Measurements from ENCODE around the gene MAG. TPM values are rescaled to one million over a fixed set of nuclear protein-coding genes. Genes with fewer than 3 reads are reported as not detected.
"Not testable (repeated sequence)": the region's sequence is repeated elsewhere in the genome, so short reads cannot be mapped to it uniquely, and the experiment has no call there.

The MAG gene
- total and polyA plus RNA-seq, 9 of the 15 experiments (the other 6 are each of a cell fraction or from before 2014, with no cell fraction given), result 0.11 to 10.0 (median 1.6) TPM

DNA sequence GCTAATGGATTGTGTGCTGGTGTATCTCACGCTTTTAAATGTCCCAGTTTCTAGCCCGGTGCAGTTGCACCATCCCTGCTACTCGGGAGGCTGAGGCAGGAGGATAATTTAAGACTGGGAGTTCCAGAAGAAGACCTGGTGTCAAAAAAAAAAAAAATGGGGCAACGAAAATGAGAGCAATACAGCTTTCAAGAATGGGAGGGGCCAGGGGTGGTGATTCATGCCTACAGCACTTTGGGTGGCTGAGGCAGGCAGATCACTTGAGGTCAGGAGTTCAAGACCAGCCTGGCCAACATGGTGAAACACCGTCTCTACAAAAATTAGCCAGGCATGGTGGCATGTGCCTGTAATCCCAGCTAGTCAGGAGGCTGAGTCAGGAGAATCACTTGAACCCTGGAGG, 5.9 kb upstream of the MAG start:
- CTCF ChIA-PET (ENCODE audit: low intra/inter-chr PET ratio), result interaction anchor here (0.6 kb wide), 1 partner anchor 175 kb away, joined by 3 read pairs; no protein-coding TSS in a partner anchor
- not testable (repeated sequence) for FAIRE-seq

DNA sequence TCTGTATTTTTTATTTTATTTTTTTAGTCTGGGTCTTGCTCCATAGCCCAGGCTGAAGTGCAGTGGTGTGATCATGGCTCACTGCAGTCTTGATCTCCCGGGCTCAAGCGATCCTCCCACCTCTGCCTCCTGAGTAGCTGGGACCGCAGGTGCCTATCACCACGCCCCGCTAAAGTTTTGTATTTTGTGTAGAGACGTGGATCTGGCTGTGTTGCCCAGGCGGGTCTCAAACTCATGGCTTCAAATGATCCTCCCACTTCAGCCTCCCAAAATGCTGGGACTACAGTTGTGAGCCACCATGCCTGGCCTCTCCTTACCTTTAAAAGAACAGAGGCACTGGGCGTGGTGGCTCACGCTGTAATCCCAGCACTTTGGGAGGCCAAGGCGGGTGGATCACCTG, 4.2 kb upstream of the MAG start:
- ChIA-PET CTCF (ENCODE audit: low intra/inter-chr PET ratio) (no interaction called here), POLR2A (interaction anchor here (0.9 to 1.2 kb wide), 2 partner anchors 9 to 10 kb away, joined by 3 to 5 read pairs; no protein-coding TSS in a partner anchor)
- 71% methylated on average over 10 of the region's 10 CpGs for WGBS (ENCODE audit: insufficient coverage, low coverage, missing lambda C conversion rate)

More for the DNA sequence above, 5.9 kb upstream of the MAG start:
- POLR2A ChIA-PET, result interaction anchor here (1.1 kb wide), 1 partner anchor 30 kb away, joined by 3 read pairs; no protein-coding TSS in a partner anchor
- ATAC-seq; H3K9ac ChIP-seq (ENCODE audit: insufficient read depth in 1 of 2, low read depth in 2 of 2, low read length in 2 of 2); H3K27me3 ChIP-seq (ENCODE audit: control insufficient read depth in 2 of 2, insufficient read depth in 2 of 2, low read length in 2 of 2); H2AFZ ChIP-seq (ENCODE audit: low read depth, low read length); intact Hi-C loops (cut with micrococcal nuclease); H3K9me3 ChIP-seq (replicated peaks; ENCODE audit: control insufficient read depth, insufficient read depth, low read depth, low read length); H3K36me3 ChIP-seq (ENCODE audit: control insufficient read depth, insufficient read depth, low read length); H3K9me1 ChIP-seq (ENCODE audit: control insufficient read depth, insufficient read depth, low read length); in situ Hi-C loops (cut with MboI); H3K4me3 ChIP-seq; H3K79me2 ChIP-seq (ENCODE audit: control insufficient read depth, insufficient read depth, low read length); H3K27ac ChIP-seq (ENCODE audit: extremely low read depth, low read depth, low read length); H4K20me1 ChIP-seq (replicated peaks; ENCODE audit: control insufficient read depth, insufficient read depth, low read length); BruUV-seq (replicated peaks); H3K4me2 ChIP-seq (ENCODE audit: insufficient read depth, low read length): not testable (repeated sequence)
- 44% methylated on average over 5 of the region's 5 CpGs for WGBS (ENCODE audit: insufficient coverage, low coverage, missing lambda C conversion rate)
- peaks cover 16 to 27% of the 10 kb centered on the region in 2 experiments; a peak in 4 of 5 replicates for H3K4me1 ChIP-seq (replicated peaks in 1 of 2; ENCODE audit: control insufficient read depth in 2 of 2, insufficient read depth in 2 of 2, low read length in 2 of 2)
- 0 out of 2 replicates have a peak, but pooled peaks have one; percentile 19 for TF ChIP-seq ARID1B (IDR thresholded peaks at IDR 0.05)
- TF ChIP-seq, protein P1, sequence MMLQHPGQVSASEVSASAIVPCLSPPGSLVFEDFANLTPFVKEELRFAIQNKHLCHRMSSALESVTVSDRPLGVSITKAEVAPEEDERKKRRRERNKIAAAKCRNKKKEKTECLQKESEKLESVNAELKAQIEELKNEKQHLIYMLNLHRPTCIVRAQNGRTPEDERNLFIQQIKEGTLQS (IDR thresholded peaks at IDR 0.05), result peak; percentile 61
- TF ChIP-seq, protein P1 (CRISPR knock-in tag; conservative IDR thresholded peaks at IDR 0.05), result not testable (repeated sequence)
- peak; percentile 33; the same call in 1 of the 2 replicates for TF ChIP-seq ZNF384 (IDR thresholded peaks at IDR 0.05; ENCODE audit: low read depth, low read length)
- TF ChIP-seq FOSL1 (tag; conservative IDR thresholded peaks at IDR 0.05), result peak; percentile 39; the same call in 1 of the 2 replicates
- peak in 1 of 4 experiments; percentile 13 for DNase-seq (ENCODE audit: extremely low read depth in 1 of 4, low spot score in 3 of 4)

More for the DNA sequence above, 4.2 kb upstream of the MAG start:
- Histone ChIP-seq H3K9me3 (replicated peaks; ENCODE audit: control insufficient read depth, insufficient read depth, low read depth, low read length) (no peaks in the 10 kb centered on the region), H3K27me3 (ENCODE audit: control insufficient read depth in 2 of 2, insufficient read depth in 2 of 2, low read length in 2 of 2) (peaks cover 0 to 6% of the 10 kb centered on the region in 2 experiments; a peak in 1 of 5 replicates), H3K79me2 (ENCODE audit: control insufficient read depth, insufficient read depth, low read length) (no peaks in the 10 kb centered on the region), H3K4me3 (no peak overlapping the region), H3K27ac (ENCODE audit: extremely low read depth, low read depth, low read length) (no peak overlapping the region), H3K36me3 (ENCODE audit: control insufficient read depth, insufficient read depth, low read length) (no peaks in the 10 kb centered on the region), H3K9me1 (ENCODE audit: control insufficient read depth, insufficient read depth, low read length) (no peaks in the 10 kb centered on the region), H3K4me1 (replicated peaks in 1 of 2; ENCODE audit: control insufficient read depth in 2 of 2, insufficient read depth in 2 of 2, low read length in 2 of 2) (peaks cover 6 to 22% of the 10 kb centered on the region in 2 experiments; a peak in 4 of 5 replicates), H3K9ac (ENCODE audit: insufficient read depth in 1 of 2, low read depth in 2 of 2, low read length in 2 of 2) (no peak overlapping the region), H2AFZ (ENCODE audit: low read depth, low read length) (no peak overlapping the region), H4K20me1 (replicated peaks; ENCODE audit: control insufficient read depth, insufficient read depth, low read length) (no peaks in the 10 kb centered on the region; the same call in 1 of the 2 replicates), H3K4me2 (ENCODE audit: insufficient read depth, low read length) (no peak overlapping the region)
- no peak for DNase-seq (ENCODE audit: extremely low read depth in 1 of 4, low spot score in 3 of 4)
- ATAC-seq, result no peak
- BruUV-seq (replicated peaks), result no TSS peak
- TF ChIP-seq, protein P2, sequence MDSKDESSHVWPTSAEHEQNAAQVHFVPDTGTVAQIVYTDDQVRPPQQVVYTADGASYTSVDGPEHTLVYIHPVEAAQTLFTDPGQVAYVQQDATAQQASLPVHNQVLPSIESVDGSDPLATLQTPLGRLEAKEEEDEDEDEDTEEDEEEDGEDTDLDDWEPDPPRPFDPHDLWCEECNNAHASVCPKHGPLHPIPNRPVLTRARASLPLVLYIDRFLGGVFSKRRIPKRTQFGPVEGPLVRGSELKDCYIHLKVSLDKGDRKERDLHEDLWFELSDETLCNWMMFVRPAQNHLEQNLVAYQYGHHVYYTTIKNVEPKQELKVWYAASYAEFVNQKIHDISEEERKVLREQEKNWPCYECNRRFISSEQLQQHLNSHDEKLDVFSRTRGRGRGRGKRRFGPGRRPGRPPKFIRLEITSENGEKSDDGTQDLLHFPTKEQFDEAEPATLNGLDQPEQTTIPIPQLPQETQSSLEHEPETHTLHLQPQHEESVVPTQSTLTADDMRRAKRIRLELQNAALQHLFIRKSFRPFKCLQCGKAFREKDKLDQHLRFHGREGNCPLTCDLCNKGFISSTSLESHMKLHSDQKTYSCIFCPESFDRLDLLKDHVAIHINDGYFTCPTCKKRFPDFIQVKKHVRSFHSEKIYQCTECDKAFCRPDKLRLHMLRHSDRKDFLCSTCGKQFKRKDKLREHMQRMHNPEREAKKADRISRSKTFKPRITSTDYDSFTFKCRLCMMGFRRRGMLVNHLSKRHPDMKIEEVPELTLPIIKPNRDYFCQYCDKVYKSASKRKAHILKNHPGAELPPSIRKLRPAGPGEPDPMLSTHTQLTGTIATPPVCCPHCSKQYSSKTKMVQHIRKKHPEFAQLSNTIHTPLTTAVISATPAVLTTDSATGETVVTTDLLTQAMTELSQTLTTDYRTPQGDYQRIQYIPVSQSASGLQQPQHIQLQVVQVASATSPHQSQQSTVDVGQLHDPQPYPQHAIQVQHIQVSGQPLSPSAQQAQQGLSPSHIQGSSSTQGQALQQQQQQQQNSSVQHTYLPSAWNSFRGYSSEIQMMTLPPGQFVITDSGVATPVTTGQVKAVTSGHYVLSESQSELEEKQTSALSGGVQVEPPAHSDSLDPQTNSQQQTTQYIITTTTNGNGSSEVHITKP (IDR thresholded peaks at IDR 0.05; ENCODE audit: partially characterized antibody), result no peak
- no peak for TF ChIP-seq DMBX1 (CRISPR knock-in tag; IDR thresholded peaks at IDR 0.05; ENCODE audit: borderline replicate concordance)
- in situ Hi-C loops (cut with MboI) (no loop called here), intact Hi-C loops (cut with micrococcal nuclease) (no loop called here)
- no peak for FAIRE-seq

All from K562 (cell line).